GM12891 (cell line): ENCODE data around the gene CTDSPL.

ENCODE experiments used
- DNase-seq: peaks from one replicate; pipeline ENCODE4 v3.0.0; 2011; ENCODE audit warnings: low spot score; ENCODE audit not compliant: insufficient read length
- FAIRE-seq: peaks from 2 replicates; lab custom pipeline; 2011; peaks lifted over from hg19 to GRCh38; lab: Jason Lieb, UNC
- PAX5 ChIP-seq: IDR thresholded peaks from 2 replicates; pipeline ENCODE4 v1.6.1; 2011; ENCODE audit warnings: low read length, moderate library complexity, mild to moderate bottlenecking; ENCODE audit not compliant: insufficient read depth, severe bottlenecking
- POLR2A ChIP-seq: IDR thresholded peaks from 2 replicates; pipeline ENCODE4 v1.6.1; 2011; ENCODE audit warnings: low read depth, low read length, control low read depth
- POLR2AphosphoS5 ChIP-seq: IDR thresholded peaks from 2 replicates; pipeline ENCODE4 v1.6.1; 2011; ENCODE audit warnings: low read depth, low read length, control low read depth
- POU2F2 ChIP-seq: IDR thresholded peaks from 2 replicates; pipeline ENCODE4 v1.6.1; 2011; ENCODE audit warnings: low read depth, mild to moderate bottlenecking, control low read depth, low read length, moderate library complexity
- SPI1 ChIP-seq: IDR thresholded peaks from 2 replicates; pipeline ENCODE4 v1.6.1; 2011; ENCODE audit warnings: low read depth, low read length, control low read depth
- TAF1 ChIP-seq: IDR thresholded peaks from 2 replicates; pipeline ENCODE4 v1.6.1; 2011; ENCODE audit warnings: low read depth, low read length, control low read depth

The CTDSPL gene

GRCh38 chr3:37886395-37886794, 24.7 kb downstream of the CTDSPL start:
- FAIRE-seq, result no peak
- no peak for DNase-seq

GRCh38 chr3:37887062-37887461, 25.4 kb downstream of the CTDSPL start:
- TF ChIP-seq POLR2AphosphoS5 (no peak), PAX5 (no peak), SPI1 (no peak), TAF1 (no peak), POU2F2 (no peak), POLR2A (no peak)
- FAIRE-seq, result no peak
- no peak for DNase-seq

More at GRCh38 chr3:37886395-37886794, 24.7 kb downstream of the CTDSPL start:
- no peak for TF ChIP-seq PAX5
- TF ChIP-seq SPI1, result no peak
- TF ChIP-seq POU2F2, result no peak
- no peak for TF ChIP-seq POLR2AphosphoS5

GRCh38 chr3:37887824-37888223, 26.1 kb downstream of the CTDSPL start:
- FAIRE-seq, result no peak
- no peak for TF ChIP-seq POU2F2
- TF ChIP-seq SPI1, result no peak
- no peak for TF ChIP-seq TAF1
- no peak for TF ChIP-seq PAX5
- TF ChIP-seq POLR2A, result no peak
- no peak for TF ChIP-seq POLR2AphosphoS5
- no peak for DNase-seq

GRCh38 chr3:37888421-37888820, 26.7 kb downstream of the CTDSPL start:
- FAIRE-seq (no peak), DNase-seq (no peak)
- TF ChIP-seq TAF1 (no peak), PAX5 (no peak), SPI1 (no peak), POLR2AphosphoS5 (no peak), POU2F2 (no peak), POLR2A (no peak)

GRCh38 chr3:37890522-37890921, 28.8 kb downstream of the CTDSPL start:
- FAIRE-seq, result no peak
- TF ChIP-seq SPI1 (no peak), POU2F2 (no peak), TAF1 (no peak), POLR2AphosphoS5 (no peak), PAX5 (no peak), POLR2A (no peak)

GRCh38 chr3:37891227-37891626, 29.5 kb downstream of the CTDSPL start:
- DNase-seq, result no peak
- FAIRE-seq, result no peak
- TF ChIP-seq SPI1, result no peak
- TF ChIP-seq POLR2AphosphoS5, result no peak
- no peak for TF ChIP-seq TAF1
- no peak for TF ChIP-seq PAX5
- no peak for TF ChIP-seq POLR2A
- TF ChIP-seq POU2F2, result no peak

More at GRCh38 chr3:37890522-37890921, 28.8 kb downstream of the CTDSPL start:
- DNase-seq, result no peak

- no peak for FAIRE-seq
- TF ChIP-seq PAX5 (no peak), POLR2AphosphoS5 (no peak), TAF1 (no peak), POLR2A (no peak), POU2F2 (no peak)
- no peak for DNase-seq
These were observed 31.4 kb downstream of the CTDSPL start for GRCh38 chr3:37892927-37893600.

- no peak for TF ChIP-seq PAX5
- DNase-seq (no peak), FAIRE-seq (no peak)
These were observed 35.1 kb downstream of the CTDSPL start for GRCh38 chr3:37896827-37897226.

- TF ChIP-seq SPI1, result no peak
- DNase-seq, result no peak
- FAIRE-seq, result no peak
These were observed 36.1 kb downstream of the CTDSPL start for GRCh38 chr3:37897763-37898162.

- TF ChIP-seq PAX5 (no peak), TAF1 (no peak), POLR2AphosphoS5 (no peak), SPI1 (no peak), POU2F2 (no peak), POLR2A (no peak)
- FAIRE-seq, result no peak
These were observed 36.7 kb downstream of the CTDSPL start for GRCh38 chr3:37898424-37898823.

More at GRCh38 chr3:37898424-37898823, 36.7 kb downstream of the CTDSPL start:
- DNase-seq, result no peak
